HG03135 (cell line): ENCODE measurements around the gene SPOUT1.
"Not testable (repeated sequence)": the region's sequence is repeated elsewhere in the genome, so short reads cannot be mapped to it uniquely, and the experiment has no call there.

Experiments used
- ATAC-seq: cut with Tn5 transposase; IDR thresholded peaks from one replicate; pipeline ENCODE4 v1.9.1; 2021; ENCODE audit warnings: mild to moderate bottlenecking, moderate library complexity; ENCODE audit not compliant: unreplicated experiment

The SPOUT1 gene

DNA sequence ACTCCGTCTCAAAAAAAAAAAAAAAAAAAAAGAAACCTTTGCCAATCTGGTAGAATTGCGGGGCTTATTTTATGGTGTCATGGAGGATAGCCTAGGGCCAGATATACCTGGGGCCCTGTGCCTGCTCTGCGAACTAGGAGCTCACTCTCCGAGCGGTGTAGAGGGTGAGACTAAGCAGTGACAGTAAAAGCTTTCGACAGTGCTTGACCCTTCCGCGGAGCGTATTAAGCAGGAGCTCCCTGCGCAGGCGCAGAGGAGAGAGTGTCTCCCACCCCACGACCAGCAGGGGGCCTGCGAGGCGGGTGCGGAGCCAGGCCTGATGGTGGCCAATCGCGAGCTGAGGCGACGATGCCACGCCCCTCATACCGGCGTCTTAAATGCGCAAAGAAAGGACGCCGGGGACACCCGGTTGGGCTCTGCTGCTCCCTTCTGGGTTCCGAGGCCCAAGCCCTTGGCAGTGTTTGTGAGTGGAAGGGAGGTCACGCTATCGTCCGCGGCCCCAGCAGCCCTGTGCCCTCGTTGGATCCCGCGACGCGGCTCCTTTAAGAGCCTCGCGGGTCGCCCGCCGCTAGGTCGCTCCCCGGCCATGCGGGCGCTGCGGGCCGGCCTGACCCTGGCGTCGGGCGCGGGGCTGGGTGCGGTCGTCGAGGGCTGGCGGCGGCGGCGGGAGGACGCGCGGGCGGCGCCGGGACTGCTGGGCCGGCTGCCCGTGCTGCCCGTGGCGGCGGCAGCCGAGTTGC lies 11.3 kb downstream of the SPOUT1 start, which contains the start of gene ENDOG:
TSS of gene ENDOG (plus strand) at position 402 of the 740 bp plus-strand sequence. CDS start at position 587, 185 bp downstream.
- peak; percentile 90 for ATAC-seq

DNA sequence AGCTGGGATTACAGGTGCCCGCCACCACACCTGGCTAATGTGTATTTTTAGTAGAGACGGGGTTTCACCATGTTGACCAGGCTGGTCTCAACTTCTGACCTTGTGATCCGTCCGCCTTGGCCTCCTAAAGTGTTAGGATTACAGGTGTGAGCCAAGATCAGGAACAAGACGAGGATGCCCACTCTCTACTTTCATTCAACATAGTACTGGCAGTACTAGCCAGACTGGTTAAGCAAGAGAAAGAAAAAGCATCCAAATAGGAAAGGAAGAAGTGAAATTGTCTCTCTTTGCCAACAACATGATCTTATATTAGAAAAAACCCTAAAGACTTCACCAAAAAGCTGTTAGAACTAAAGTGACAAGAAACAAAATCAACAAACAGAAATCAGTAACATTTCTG lies 18.7 kb downstream of the SPOUT1 start:
- ATAC-seq: no peak

DNA sequence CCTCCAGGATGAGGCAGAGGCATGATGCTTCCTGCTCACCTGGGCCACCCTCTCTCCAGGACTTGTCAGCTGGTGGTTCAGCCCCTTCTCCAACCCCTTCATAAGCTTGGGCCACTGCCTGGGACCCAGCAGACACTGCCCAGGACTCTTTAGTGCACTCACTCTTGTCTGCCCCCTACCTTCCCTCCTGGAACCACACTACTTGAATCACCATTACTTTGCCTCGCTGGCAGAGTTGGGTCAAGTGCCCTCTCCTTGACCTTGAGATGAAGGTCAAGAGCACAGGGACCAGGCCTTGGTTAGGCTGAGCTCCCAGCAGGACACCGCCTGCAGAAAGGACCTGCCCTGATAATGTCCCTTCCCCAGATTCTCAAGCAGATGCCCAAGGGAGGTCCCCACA lies 19.8 kb downstream of the SPOUT1 start:
- ATAC-seq: no peak

GRCh38 chr9:128809036-128809599 lies 20.5 kb downstream of the SPOUT1 start:
- no peak for ATAC-seq

GRCh38 chr9:128808543-128808942 lies 21.1 kb downstream of the SPOUT1 start:
- no peak for ATAC-seq

- ATAC-seq: no peak
Observed at GRCh38 chr9:128807827-128808226, 21.8 kb downstream of the SPOUT1 start.

DNA sequence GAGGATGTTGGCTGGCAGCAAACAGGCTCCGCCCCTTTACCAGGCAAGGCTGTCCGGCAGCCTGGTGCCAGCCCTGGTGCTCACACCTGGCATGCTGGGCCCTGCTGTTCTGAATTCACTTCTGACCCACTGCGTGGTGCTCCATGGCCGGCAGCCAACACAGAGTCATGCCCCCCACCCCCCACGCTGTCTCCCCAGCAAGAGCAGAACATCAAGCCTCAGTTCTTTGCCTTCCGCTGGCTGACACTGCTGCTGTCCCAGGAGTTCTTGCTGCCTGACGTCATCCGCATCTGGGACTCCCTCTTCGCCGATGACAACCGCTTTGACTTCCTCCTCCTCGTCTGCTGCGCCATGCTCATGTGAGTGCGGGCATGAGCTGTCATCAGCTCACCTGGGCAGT lies 23.9 kb downstream of the SPOUT1 start:
- no peak for ATAC-seq

- no peak for ATAC-seq
Observed at GRCh38 chr9:128802482-128802881, 27.1 kb downstream of the SPOUT1 start.

DNA sequence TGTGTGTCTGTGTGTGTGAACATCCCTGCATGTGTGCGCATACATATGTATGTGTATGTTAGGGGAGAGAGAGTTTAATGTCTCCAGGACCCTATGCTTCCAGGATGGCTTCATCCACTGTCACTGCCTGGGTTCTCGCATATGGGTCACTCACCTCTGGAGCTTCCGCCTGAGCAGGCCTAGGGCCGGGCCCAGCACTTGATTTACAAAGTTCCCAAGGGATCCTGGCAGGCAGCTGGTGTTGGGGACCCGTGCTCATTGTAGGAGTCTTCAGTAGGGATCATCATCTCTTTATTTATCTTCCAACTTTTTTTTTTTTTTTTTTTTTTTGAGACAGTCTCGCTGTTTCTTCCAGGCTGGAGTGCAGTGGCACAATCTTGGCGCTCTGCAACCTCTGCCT lies 29.5 kb downstream of the SPOUT1 start:
- ATAC-seq: no peak

DNA sequence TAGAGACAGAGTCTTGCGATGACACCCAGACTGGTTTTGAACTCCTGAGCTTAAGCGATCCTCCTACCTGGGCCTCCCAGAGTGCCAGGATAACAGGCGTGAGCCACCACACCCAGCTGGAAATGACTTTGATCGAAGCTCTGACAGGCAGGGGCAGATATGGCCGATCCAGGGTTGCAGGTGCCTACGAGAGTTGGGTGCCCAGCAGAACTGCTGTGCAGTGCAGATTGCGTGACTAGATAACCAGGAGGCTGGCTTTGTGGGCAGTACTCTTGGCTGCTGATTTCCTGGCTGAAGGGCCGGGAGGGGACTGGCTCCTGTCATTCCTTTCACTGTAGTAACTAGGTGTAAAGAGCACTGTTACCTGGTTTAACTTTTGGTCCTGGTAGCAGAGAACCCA lies 30.7 kb downstream of the SPOUT1 start:
- ATAC-seq: no peak

DNA sequence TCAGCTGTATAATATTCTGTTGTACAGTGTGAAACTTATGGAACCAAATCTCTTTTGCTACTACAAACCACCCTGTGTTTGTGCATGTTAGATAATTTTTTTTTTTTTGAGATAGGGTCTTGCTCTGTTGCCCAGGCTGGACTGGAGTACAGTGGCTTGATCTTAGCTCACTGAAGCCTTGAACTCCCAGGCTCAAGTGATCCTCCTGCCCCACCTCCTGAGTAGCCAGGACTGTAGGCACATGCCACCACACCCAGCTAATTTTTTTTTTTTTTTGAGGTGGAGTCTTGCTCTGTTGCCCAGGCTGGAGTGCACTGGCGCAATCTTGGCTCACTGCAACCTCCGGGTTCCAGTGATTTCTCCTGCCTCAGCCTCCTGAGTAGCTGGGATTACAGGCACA lies 34.6 kb downstream of the SPOUT1 start:
- ATAC-seq: not testable (repeated sequence)

- ATAC-seq: no peak
Observed at GRCh38 chr9:128792978-128793686, 36.5 kb downstream of the SPOUT1 start.

- ATAC-seq: no peak
Observed at GRCh38 chr9:128792134-128792533, 37.5 kb downstream of the SPOUT1 start.

DNA sequence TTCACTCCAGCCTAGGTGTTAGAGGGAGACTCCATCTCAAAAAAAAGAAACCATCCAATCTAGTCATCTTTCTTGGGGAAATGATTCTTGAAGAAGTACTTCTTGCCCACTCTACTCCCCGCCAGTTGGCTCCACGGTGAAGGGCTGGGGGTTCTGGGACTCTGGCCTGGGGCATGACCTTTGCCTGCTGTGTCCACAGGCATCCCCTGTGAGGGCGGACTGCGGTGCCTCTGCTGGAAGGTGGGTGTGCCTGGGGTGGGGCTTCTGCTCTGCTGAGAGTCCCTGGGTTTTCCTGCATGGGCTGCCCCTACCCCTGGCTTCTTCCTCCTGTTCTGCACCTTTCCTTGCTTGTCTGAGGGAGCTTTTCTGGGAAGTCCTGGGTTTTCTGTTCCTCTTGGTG lies 39.1 kb downstream of the SPOUT1 start:
- ATAC-seq: no peak

- no peak for ATAC-seq
Observed at GRCh38 chr9:128788445-128788844, 41.1 kb downstream of the SPOUT1 start.

GRCh38 chr9:128787659-128788058 lies 41.9 kb downstream of the SPOUT1 start:
- ATAC-seq: no peak

DNA sequence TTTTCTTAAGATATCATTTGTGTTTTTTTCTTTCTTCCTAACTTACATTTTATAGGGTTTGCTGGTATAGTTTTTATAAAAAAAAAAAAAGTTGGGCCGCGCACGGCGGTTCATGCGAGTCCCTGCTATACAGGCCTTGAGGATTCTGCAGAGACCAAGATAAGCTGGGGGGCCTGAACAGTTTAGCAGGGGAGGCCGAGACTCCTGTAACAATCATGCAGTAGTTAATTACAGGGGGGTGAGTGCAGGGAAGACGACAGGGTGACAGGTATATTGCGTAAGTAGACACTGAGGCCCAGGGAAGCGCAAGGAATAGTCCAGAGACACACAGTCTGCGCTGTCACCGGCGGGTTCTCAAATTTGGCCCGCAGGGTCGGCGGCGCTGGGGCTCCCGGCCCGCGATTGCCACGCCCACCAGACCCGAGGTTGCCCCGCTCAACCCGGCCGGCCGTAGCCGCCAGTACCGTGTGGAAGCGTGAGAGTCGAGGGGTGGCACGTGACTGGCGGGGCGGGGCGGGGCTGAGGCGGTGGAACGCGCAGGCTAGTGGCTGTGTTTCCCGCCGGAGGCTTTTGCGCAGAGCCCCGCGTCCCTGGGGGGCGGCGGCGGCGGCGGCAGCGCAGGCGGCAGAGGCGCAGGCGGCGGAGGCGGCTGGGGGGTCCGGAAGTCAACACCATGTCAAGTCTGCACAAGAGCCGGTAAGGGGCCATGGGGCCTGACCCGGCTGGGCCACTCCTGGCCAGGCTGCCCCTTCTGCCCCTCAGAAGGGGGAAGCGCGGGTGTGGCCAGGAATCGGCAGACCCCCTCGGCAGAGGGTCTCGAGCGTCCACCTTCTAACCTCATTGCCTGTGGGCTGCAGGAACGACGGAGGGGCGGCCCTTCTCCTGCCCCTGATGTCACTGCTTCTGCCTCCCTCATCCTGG lies 42.7 kb downstream of the SPOUT1 start, which contains the start of gene TBC1D13:
TSS of gene TBC1D13 (plus strand) at position 573 of the 921 bp plus-strand sequence. CDS start at position 674, 101 bp downstream.
- peak; percentile 83 for ATAC-seq

DNA sequence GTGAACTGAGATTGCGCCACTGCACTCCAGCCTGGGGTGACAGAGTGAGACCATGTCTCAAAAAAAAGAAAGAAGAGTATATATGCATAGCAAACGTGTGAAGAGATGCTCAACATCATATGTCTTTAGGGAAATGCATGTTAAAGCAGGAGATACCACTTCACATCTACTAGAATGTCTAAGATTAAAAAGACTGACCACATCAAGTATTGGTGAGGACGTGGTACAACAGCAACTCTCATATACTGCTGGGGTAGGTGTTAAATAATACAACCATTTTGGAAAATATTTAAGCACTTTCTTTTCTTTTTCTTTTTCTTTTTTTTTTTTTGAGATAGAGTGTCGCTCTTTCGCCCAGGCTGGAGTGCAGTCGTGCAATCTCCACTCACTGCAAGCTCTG lies 44.2 kb downstream of the SPOUT1 start:
- ATAC-seq: no peak

DNA sequence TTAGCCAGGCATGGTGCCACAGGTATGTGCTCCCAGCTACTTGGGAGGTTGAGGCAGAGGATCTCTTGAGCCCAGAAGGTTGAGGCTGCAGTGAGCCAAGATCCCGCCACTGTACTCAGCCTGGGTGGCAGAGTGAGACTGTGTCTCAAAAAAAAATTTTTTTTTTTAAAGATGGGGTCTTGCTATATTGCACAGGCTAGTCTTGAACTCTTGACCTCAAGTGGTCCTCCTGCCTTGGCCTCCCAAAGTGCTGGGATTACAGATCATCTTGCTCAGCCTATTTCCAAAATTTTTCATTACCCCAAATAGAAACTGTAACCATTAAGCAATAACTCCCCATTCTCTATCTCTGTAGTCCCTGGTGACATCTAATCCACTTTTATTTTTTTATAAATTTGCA lies 46.9 kb downstream of the SPOUT1 start:
- ATAC-seq: no peak

DNA sequence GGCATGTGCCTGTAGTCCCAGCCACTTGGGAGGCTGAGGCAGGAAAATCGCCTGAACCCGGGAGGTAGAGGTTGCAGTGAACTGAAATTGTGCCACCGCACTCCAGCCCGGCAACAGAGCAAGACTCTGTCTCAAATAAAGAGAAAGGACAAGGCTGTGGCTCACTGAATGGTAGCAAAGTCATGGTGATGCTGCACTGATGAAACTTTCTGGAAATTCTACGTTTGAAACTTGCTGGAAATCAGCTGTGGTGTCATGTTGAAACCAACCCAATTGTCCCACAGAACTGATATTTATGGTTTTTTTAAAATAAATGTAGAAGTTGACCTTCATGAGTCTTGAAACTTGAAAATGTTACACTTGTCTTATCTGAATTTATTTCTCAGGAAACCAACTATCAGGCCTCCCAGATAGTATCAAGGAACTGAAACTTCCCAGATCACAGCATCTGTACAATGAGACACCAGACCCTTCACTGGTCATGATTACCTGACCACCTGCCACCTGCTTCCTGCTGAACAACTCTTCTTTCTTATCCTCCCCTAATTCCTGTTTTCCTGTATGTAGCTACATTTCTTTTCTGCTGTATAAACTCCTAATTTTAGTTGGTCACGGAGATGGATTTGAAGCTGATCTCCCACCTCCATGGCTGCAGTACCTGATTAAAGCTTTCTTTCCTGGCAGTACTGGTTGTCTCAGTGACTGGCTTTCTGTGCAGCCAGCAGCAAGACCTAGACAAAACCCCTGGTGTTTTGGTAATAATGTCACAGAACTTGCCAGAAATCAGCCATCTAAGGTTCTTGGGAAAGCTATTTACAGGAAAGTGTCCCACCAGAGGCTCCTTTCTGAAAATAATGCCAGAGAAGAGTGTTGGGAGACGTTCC lies 48.2 kb downstream of the SPOUT1 start:
- no peak for ATAC-seq
